ENCODE data around the gene TRAF3.

DNA sequence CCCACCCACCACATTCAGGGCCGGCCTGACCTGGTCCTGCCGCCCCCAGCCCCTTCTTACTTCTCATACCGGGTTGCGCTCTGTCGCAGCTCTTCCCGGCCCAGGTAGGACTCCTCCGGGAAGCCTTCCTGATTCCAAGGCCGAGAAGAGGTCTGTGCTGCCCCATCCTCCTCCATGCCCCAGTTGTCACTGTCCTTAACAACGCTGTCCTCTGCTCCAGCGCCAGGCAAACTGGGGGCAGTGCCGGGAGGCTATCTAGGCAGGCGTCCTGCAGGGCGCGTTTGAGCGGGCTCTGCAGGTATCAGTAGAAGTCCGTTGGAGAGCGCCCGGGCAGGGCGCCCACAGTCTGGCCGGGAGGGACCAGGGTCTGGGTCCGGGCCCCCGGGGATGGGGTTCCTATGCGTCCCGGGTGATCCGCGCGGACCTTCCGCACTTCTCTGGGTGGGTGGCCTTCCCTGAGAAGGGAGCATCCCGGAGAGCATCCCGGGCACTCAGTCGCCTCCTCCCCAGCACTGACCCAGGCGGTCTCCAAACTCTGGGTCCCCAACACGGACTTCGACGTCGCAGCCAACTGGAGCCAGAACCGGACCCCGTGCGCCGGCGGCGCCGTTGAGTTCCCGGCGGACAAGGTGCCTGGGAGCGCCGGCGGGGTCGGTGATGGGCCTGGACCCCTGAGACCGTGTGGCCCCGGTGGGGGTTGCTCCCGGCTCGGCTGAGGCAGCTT lies 146.1 kb downstream of the TRAF3 start:
- TF ChIP-seq, protein P1, sequence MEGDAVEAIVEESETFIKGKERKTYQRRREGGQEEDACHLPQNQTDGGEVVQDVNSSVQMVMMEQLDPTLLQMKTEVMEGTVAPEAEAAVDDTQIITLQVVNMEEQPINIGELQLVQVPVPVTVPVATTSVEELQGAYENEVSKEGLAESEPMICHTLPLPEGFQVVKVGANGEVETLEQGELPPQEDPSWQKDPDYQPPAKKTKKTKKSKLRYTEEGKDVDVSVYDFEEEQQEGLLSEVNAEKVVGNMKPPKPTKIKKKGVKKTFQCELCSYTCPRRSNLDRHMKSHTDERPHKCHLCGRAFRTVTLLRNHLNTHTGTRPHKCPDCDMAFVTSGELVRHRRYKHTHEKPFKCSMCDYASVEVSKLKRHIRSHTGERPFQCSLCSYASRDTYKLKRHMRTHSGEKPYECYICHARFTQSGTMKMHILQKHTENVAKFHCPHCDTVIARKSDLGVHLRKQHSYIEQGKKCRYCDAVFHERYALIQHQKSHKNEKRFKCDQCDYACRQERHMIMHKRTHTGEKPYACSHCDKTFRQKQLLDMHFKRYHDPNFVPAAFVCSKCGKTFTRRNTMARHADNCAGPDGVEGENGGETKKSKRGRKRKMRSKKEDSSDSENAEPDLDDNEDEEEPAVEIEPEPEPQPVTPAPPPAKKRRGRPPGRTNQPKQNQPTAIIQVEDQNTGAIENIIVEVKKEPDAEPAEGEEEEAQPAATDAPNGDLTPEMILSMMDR (IDR thresholded peaks at IDR 0.05 in 4 of 5, conservative IDR thresholded peaks at IDR 0.05 in 1 of 5): no peak
- no peak for TF ChIP-seq POLR2A (IDR thresholded peaks at IDR 0.05)
